Adrenal gland (tissue), 12 donors: ENCODE results near the gene PRKCZ. TPM values are rescaled to one million over a fixed set of nuclear protein-coding genes. Genes with fewer than 3 reads are reported as not detected.

ENCODE experiments used
- DNase-seq, 7 donors: peaks; one replicate each; pipeline ENCODE4 v3.0.0-alpha.2; 2019 to 2020
- H3K27ac ChIP-seq, 5 donors: fragments of 200-600 bp; sonication (generic) in 4 of 5; 1 replicate in 3 of 5; 2 replicates in 2 of 5; pipeline versions ENCODE4 v1.5.1 to v1.8.0; 2016 to 2020; ENCODE audit warnings: mild to moderate bottlenecking in 1 of 5
- H3K27me3 ChIP-seq: fragments of 200-600 bp; 2 replicates; pipeline ENCODE4 v1.8.0; 2021
- H3K36me3 ChIP-seq, 2 donors: fragments of 200-600 bp; replicated peaks in 1 of 2; 1 replicate in 1 of 2; 2 replicates in 1 of 2; pipeline versions ENCODE4 v1.5.1 to v1.8.0; 2018 to 2022
- H3K4me1 ChIP-seq, 2 donors: fragments of 200-600 bp; replicated peaks in 1 of 2; 1 replicate in 1 of 2; 2 replicates in 1 of 2; pipeline versions ENCODE4 v1.5.1 to v1.8.0; 2018 to 2021
- H3K4me3 ChIP-seq, 4 donors: fragments of 200-600 bp; sonication (generic) in 3 of 4; one replicate each; pipeline ENCODE4 v1.5.1; 2016 to 2018
- H3K9me3 ChIP-seq, 3 donors: fragments of 200-600 bp; sonication (generic) in 1 of 3; replicated peaks in 1 of 3; 1 replicate in 2 of 3; 2 replicates in 1 of 3; pipeline versions ENCODE4 v1.5.1 to v1.8.0; 2016 to 2021
- POLR2A ChIP-seq, 2 donors: fragments of 450-650 bp; IDR thresholded peaks; one replicate each; pipeline ENCODE4 v1.6.1; 2017; ENCODE audit warnings: antibody characterized with exemption in 2 of 2, mild to moderate bottlenecking in 2 of 2, moderate library complexity in 1 of 2
- WGBS, 4 donors: extraction: QIAGEN DNeasy Blood & Tissue Kit in 2 of 4; methylation state at CpG; one replicate each; pipeline versions ENCODE4 v1.1.5 to v1.1.7; 2013 to 2017; 5-methylcytosine and 5-hydroxymethylcytosine counted together
- intact Hi-C, 2 donors: fragments of 100-400 bp; cut with DNase I; formaldehyde crosslinking; loops; one replicate each; pipeline versions ENCODE4 v1.14.1 to v1.15.0; 2022 to 2023
- polyA plus RNA-seq, 3 donors: library from polyadenylated mRNA; stranded (reverse); fragments of 200-250 nt in 2 of 3; fragments of 350-450 nt in 1 of 3; fragmentation: Illumina TruSeq in 1 of 3; extraction: RNeasy Lipid Tissue Mini Kit (QIAGEN cat#74804) in 1 of 3; gene quantifications; one replicate each; pipeline ENCODE4 v1.2.3, GENCODE V29; 2013 to 2014
- total RNA-seq, 9 donors: library from RNA; depleted of rRNA in 4 of 9; stranded (reverse); fragments of >200 nt in 4 of 9; fragments of 120-200 nt in 1 of 9; fragmentation: NEBNext Ultra II Directional in 1 of 9; extraction: Animal tissue kit (Norgen Biotek cat#: 25700) in 1 of 9; gene quantifications; one replicate each; pipeline versions ENCODE4 v1.1.0 to v1.2.4, GENCODE V29; 2013 to 2023
- TF ChIP-seq, protein P1 (sequence below), 6 experiments: fragments of 450-650 bp in 4 of 6; fragments of 200-600 bp in 2 of 6; sonication (generic) in 1 of 6; IDR thresholded peaks; 1 replicate in 5 of 6; 2 replicates in 1 of 6; pipeline versions ENCODE4 v1.5.1 to v1.8.0; 2016 to 2021; ENCODE audit warnings: antibody characterized with exemption in 6 of 6, mild to moderate bottlenecking in 2 of 6, moderate library complexity in 1 of 6
- donor health status: healthy with polysubstance abuse.
- donor health status: Bipolar disorder and iron deficiency.
- donor health status: DM: yes; HTN: yes; CAD: no.
- donor health status: DM: no; HTN: no; CAD: no.
- donor health status: DM: no; HTN: no; CAD: no.
- donor health status: DM: yes; HTN: yes; CAD: no.

The PRKCZ gene
- total and polyA plus RNA-seq, 12 donors, result 8.2 to 50.5 (median 25.4) TPM

DNA sequence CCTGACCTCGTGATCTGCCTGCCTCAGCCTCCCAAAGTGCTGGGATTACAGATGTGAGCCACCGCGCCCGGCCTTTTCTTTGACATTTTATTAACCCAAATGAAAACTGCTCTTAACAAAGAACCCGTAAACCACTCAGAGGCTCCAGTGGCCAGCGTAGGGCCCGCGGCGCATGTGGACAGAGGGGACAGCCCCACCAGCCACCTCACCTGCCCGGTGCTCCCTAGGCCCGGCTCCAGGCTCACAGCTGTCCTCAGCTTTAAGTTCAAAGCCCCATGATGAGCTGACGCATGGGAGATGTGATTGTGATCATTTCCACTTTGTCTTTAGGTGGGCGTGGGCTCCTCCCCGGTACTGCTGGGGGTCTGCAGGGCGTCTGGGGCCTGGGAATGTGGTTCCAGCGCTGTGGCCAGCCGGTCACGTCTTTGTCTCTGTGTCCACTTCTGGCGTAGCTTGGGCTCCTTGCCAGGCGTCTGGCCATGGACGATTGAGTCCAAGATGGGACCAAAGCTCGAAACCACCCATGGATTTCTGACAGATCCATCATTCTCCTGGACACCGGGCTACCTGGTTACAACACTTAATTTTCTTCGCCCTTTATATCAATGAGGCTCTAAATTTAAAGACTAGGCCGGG is 6.9 kb downstream of the PRKCZ start:
- no peak overlapping the region for H3K4me3 ChIP-seq
- TF ChIP-seq, protein P1, sequence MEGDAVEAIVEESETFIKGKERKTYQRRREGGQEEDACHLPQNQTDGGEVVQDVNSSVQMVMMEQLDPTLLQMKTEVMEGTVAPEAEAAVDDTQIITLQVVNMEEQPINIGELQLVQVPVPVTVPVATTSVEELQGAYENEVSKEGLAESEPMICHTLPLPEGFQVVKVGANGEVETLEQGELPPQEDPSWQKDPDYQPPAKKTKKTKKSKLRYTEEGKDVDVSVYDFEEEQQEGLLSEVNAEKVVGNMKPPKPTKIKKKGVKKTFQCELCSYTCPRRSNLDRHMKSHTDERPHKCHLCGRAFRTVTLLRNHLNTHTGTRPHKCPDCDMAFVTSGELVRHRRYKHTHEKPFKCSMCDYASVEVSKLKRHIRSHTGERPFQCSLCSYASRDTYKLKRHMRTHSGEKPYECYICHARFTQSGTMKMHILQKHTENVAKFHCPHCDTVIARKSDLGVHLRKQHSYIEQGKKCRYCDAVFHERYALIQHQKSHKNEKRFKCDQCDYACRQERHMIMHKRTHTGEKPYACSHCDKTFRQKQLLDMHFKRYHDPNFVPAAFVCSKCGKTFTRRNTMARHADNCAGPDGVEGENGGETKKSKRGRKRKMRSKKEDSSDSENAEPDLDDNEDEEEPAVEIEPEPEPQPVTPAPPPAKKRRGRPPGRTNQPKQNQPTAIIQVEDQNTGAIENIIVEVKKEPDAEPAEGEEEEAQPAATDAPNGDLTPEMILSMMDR (IDR thresholded peaks at IDR 0.05), result no peak
- TF ChIP-seq POLR2A (IDR thresholded peaks at IDR 0.05), result no peak
- intact Hi-C loops, result no loop called here

DNA sequence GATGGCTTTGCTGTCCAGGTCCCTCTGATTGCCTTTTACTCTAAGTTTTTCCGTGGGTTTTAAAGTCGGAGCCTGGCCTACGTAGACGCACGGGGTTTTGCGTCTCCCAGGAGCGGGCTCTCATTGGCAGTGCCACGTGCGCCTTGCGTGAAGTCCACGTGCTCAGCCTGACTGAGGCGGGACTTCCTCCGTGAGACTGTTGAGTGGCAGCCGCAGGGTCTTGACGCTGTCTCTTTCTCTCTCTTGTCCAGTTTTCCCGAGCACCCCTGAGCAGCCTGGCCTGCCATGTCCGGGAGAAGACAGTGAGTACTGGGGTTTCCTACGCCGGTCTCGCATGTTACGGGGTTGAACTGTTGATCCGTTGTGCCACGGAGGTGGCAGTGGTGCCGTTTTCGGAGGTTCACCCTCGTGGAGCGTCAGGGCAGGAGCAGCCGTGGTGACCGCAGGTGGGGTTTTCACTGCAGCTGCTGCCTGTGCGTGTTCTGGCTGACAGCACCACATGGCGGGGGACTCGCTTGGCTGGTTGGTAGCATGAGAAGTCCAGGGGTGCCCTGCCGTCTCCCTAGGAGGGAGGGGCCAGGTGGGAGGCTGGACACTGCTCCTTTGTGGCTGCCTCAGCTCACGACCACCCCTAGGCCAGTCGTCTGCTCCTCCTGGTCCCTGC is 9.2 kb downstream of the PRKCZ start:
- H3K27me3 ChIP-seq, result no peaks in the 10 kb centered on the region
- 93 to 98% (median 95%) methylated on average over 21 to 35 of the region's 35 CpGs for WGBS, 4 donors
- H3K36me3 ChIP-seq, result peaks cover 0 to 14% of the 10 kb centered on the region in 2 donors
- H3K27ac ChIP-seq, result no peak overlapping the region
- no peaks in the 10 kb centered on the region for H3K4me1 ChIP-seq
- no peak overlapping the region for H3K4me3 ChIP-seq
- TF ChIP-seq, protein P1 (IDR thresholded peaks at IDR 0.05), result no peak
- no peak for TF ChIP-seq POLR2A (IDR thresholded peaks at IDR 0.05)
- no peaks in the 10 kb centered on the region for H3K9me3 ChIP-seq
- no peak for DNase-seq
- intact Hi-C loops, result no loop called here

More for the DNA sequence above, 6.9 kb downstream of the PRKCZ start:
- 92 to 97% (median 95%) methylated on average over 19 to 25 of the region's 25 CpGs for WGBS, 4 donors
- Histone ChIP-seq H3K27me3 (no peaks in the 10 kb centered on the region), H3K4me1 (peaks cover 7% of the 10 kb centered on the region in 2 donors), H3K9me3 (no peaks in the 10 kb centered on the region), H3K36me3 (peaks cover 0 to 14% of the 10 kb centered on the region in 2 donors), H3K27ac (no peak overlapping the region)
- DNase-seq, result no peak

DNA sequence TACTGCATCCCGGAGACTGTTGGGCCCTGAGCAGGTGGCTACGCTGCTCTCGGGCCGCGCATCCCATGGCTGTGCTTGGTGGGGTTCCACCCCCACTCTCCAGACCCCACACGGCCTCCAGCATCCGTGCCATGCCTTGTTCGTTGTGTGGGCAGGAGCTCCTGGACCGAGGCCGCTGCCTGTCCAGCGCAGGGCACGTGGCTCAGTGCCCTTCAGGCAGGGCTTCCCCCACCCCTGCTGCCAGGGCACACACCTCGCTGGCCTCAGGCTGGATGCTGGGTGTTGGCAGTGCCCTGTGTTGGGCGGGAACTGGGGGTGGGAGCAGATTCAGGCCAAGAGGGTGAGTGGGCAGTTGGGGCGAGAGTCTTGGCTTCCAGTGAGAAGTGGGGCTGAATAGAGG is 9.9 kb downstream of the PRKCZ start:
- Histone ChIP-seq H3K4me1 (no peaks in the 10 kb centered on the region), H3K4me3 (no peak overlapping the region), H3K9me3 (no peaks in the 10 kb centered on the region), H3K27ac (no peak overlapping the region), H3K27me3 (no peaks in the 10 kb centered on the region), H3K36me3 (peaks cover 0 to 14% of the 10 kb centered on the region in 2 donors)
- TF ChIP-seq, protein P1 (IDR thresholded peaks at IDR 0.05), result no peak
- TF ChIP-seq POLR2A (IDR thresholded peaks at IDR 0.05), result no peak
- WGBS, 4 donors, result 90 to 100% (median 96%) methylated on average over 2 to 15 of the region's 15 CpGs
- no peak for DNase-seq
- intact Hi-C loops, result no loop called here

DNA sequence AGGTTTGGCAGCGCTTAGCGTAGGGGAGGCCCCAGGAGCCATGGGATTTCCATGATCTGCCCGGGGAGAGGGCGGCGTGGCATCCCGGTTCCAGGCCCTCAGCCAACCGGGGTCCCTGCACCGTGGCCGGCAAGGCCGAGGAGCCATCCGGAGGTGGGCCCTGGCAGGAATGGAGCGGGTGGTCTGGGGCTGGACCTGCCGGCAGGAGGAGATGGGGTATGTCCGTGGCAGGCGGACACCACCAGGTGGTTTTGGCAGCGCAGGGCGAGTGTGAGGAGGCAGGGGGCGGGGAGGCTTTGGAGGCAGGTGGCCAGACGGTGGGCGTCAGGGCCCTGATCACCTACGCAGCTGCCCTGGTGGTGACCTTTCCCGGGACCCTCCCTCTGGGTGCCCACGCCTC is 10.3 kb downstream of the PRKCZ start:
- DNase-seq, result no peak
- no peaks in the 10 kb centered on the region for H3K4me1 ChIP-seq
- peaks cover 0 to 14% of the 10 kb centered on the region in 2 donors for H3K36me3 ChIP-seq
- no peaks in the 10 kb centered on the region for H3K9me3 ChIP-seq
- no peaks in the 10 kb centered on the region for H3K27me3 ChIP-seq
- intact Hi-C loops, result no loop called here
- H3K4me3 ChIP-seq, result no peak overlapping the region
- 91 to 95% (median 94%) methylated on average over 17 to 23 of the region's 23 CpGs for WGBS, 4 donors
- TF ChIP-seq, protein P1 (IDR thresholded peaks at IDR 0.05), result no peak
- TF ChIP-seq POLR2A (IDR thresholded peaks at IDR 0.05), result no peak
- H3K27ac ChIP-seq, result no peak overlapping the region
